K562 (cell line): ENCODE results near the gene ATL1. TPM values are rescaled to one million over a fixed set of nuclear protein-coding genes. Genes with fewer than 3 reads are reported as not detected.

Experiments
- ATAC-seq: fragments of 200-7000 bp; cut with Tn5 transposase; 3 replicates; pipeline ENCODE4 v1.9.1; 2020; ENCODE audit warnings: moderate library complexity
- BruUV-seq: library from RNA; stranded (reverse); fragments of 400-500 nt; replicated peaks from 2 replicates; lab custom pipeline; 2021; lab: Mats Ljungman, UMichigan
- CTCF ChIA-PET: fragments of 300-600 bp; formaldehyde crosslinking; extraction: SDS; loops from one replicate; lab custom pipeline; 2021; ENCODE audit warnings: low intra/inter-chr PET ratio; lab: Yijun Ruan, JAX
- POLR2A ChIA-PET: fragments of 300-600, 350-650 bp; sonication (Branson Sonifier 250); formaldehyde crosslinking; extraction: SDS; loops from one replicate; lab custom pipeline; 2021; ENCODE audit warnings: antibody characterized with exemption, inconsistent platforms; lab: Yijun Ruan, JAX
- DNase-seq, 4 experiments: peaks; one replicate each; pipeline versions ENCODE4 v3.0.0 to v3.0.0-alpha.2; 2011 to 2018; ENCODE audit warnings: low spot score in 3 of 4, mixed read lengths in 3 of 4; ENCODE audit errors: extremely low read depth in 1 of 4
- FAIRE-seq: peaks from 2 replicates; lab custom pipeline; 2011; peaks lifted over from hg19 to GRCh38; lab: Jason Lieb, UNC
- H2AFZ ChIP-seq: 2 replicates; pipeline ENCODE4 v1.6.0; 2011; ENCODE audit warnings: low read depth, low read length, control low read depth, inconsistent platforms
- H3K27ac ChIP-seq: fragments of 200-600 bp; 3 replicates; pipeline ENCODE4 v1.8.0; 2011; ENCODE audit warnings: low read depth, mild to moderate bottlenecking, control low read depth, inconsistent platforms, low read length, moderate library complexity, mixed read lengths; ENCODE audit errors: extremely low read depth
- H3K27me3 ChIP-seq, 2 experiments: fragments of 300-600 bp in 1 of 2; 2 replicates in 1 of 2; 3 replicates in 1 of 2; pipeline versions ENCODE4 v1.6.0 to v1.8.0; 2011; ENCODE audit warnings: inconsistent platforms in 2 of 2, low read length in 2 of 2, mild to moderate bottlenecking in 1 of 2, mixed read lengths in 1 of 2, moderate library complexity in 1 of 2; ENCODE audit not compliant: control insufficient read depth in 2 of 2, insufficient read depth in 2 of 2
- H3K36me3 ChIP-seq: fragments of 300-600 bp; 3 replicates; pipeline ENCODE4 v1.8.0; 2011; ENCODE audit warnings: mild to moderate bottlenecking, low read length, inconsistent platforms; ENCODE audit not compliant: control insufficient read depth, insufficient read depth
- H3K4me1 ChIP-seq, 2 experiments: fragments of 200-600 bp in 1 of 2; replicated peaks in 1 of 2; 2 replicates in 1 of 2; 3 replicates in 1 of 2; pipeline versions ENCODE4 v1.5.1 to v1.8.0; 2011; ENCODE audit warnings: inconsistent platforms in 2 of 2, low read length in 2 of 2, mild to moderate bottlenecking in 1 of 2, mixed read lengths in 1 of 2, moderate library complexity in 1 of 2; ENCODE audit not compliant: control insufficient read depth in 2 of 2, insufficient read depth in 2 of 2
- H3K4me2 ChIP-seq: 2 replicates; pipeline ENCODE4 v1.6.1; 2011; ENCODE audit warnings: low read length, control low read depth, inconsistent platforms, mixed read lengths; ENCODE audit not compliant: insufficient read depth
- H3K4me3 ChIP-seq: fragments of 200-600 bp; sonication (generic), shearing (Covaris generic); 2 replicates; pipeline ENCODE4 v1.5.1; 2016; ENCODE audit warnings: control low read depth, inconsistent platforms
- H3K79me2 ChIP-seq: fragments of 200-600 bp; 3 replicates; pipeline ENCODE4 v1.8.0; 2011; ENCODE audit warnings: low read length, inconsistent platforms; ENCODE audit not compliant: control insufficient read depth, insufficient read depth
- H3K9ac ChIP-seq, 2 experiments: 2 replicates each; pipeline versions ENCODE4 v1.6.0 to v1.6.1; 2011; ENCODE audit warnings: low read depth in 2 of 2, low read length in 2 of 2, control low read depth in 1 of 2, inconsistent platforms in 1 of 2, mild to moderate bottlenecking in 1 of 2, mixed read lengths in 1 of 2; ENCODE audit not compliant: insufficient read depth in 1 of 2
- H3K9me1 ChIP-seq: one replicate; pipeline ENCODE4 v1.6.0; 2011; ENCODE audit warnings: inconsistent platforms, mild to moderate bottlenecking, low read length, moderate library complexity; ENCODE audit not compliant: control insufficient read depth, insufficient read depth
- H3K9me3 ChIP-seq: replicated peaks from 2 replicates; pipeline ENCODE4 v1.5.1; 2011; ENCODE audit warnings: low read depth, low read length, inconsistent platforms; ENCODE audit not compliant: control insufficient read depth, insufficient read depth
- H4K20me1 ChIP-seq: replicated peaks from 2 replicates; pipeline ENCODE4 v1.6.1; 2011; ENCODE audit warnings: low read length, inconsistent platforms, mixed read lengths; ENCODE audit not compliant: control insufficient read depth, insufficient read depth
- CBFA2T2 ChIP-seq: fragments of 450-650 bp; conservative IDR thresholded peaks from 2 replicates; pipeline ENCODE4 v1.6.1; 2017; ENCODE audit warnings: mild to moderate bottlenecking
- CHAMP1 ChIP-seq: fragments of 450-650 bp; IDR thresholded peaks from 2 replicates; pipeline ENCODE4 v1.6.1; 2016; ENCODE audit warnings: mild to moderate bottlenecking
- ETS2 ChIP-seq: IDR thresholded peaks from 2 replicates; pipeline ENCODE4 v1.6.1; 2016; ENCODE audit warnings: borderline replicate concordance, missing genetic modification characterization, mild to moderate bottlenecking, moderate library complexity, missing compliant biosample characterization; ENCODE audit not compliant: poor library complexity, severe bottlenecking
- EZH2 ChIP-seq: IDR thresholded peaks from 2 replicates; pipeline ENCODE4 v1.6.1; 2012; ENCODE audit warnings: low read depth, mild to moderate bottlenecking, inconsistent platforms, low read length, borderline replicate concordance
- FOXA3 ChIP-seq, 2 experiments: fragments of 450-650 bp in 1 of 2; sonication (generic) in 1 of 2; formaldehyde crosslinking; IDR thresholded peaks in 1 of 2; conservative IDR thresholded peaks in 1 of 2; 2 replicates each; pipeline versions ENCODE4 v1.4.0 to v1.8.0; 2020 to 2022; ENCODE audit warnings: mild to moderate bottlenecking in 2 of 2, missing genetic modification reagents in 1 of 2
- GMEB1 ChIP-seq: fragments of 250-450 bp; sonication (Bioruptor Pico); IDR thresholded peaks from 2 replicates; pipeline ENCODE4 v1.4.0; 2020; ENCODE audit warnings: mild to moderate bottlenecking
- NONO ChIP-seq, 2 experiments: fragments of 200-400 bp in 1 of 2; fragments of 450-650 bp in 1 of 2; formaldehyde crosslinking in 1 of 2; IDR thresholded peaks; 2 replicates each; pipeline ENCODE4 v1.6.1; 2017; ENCODE audit warnings: low read depth in 2 of 2, mild to moderate bottlenecking in 2 of 2, moderate library complexity in 2 of 2, low read length in 1 of 2
- PTBP1 ChIP-seq: fragments of 200-400 bp; formaldehyde crosslinking; IDR thresholded peaks from 2 replicates; pipeline ENCODE4 v1.6.1; 2017; ENCODE audit warnings: low read depth, low read length
- PTRF ChIP-seq: fragments of 450-650 bp; IDR thresholded peaks from 2 replicates; pipeline ENCODE4 v1.6.1; 2016; ENCODE audit warnings: mild to moderate bottlenecking, missing genetic modification characterization, missing compliant biosample characterization
- SMARCA4 ChIP-seq: fragments of 450-650 bp; IDR thresholded peaks from 2 replicates; pipeline ENCODE4 v1.6.1; 2016
- TEAD4 ChIP-seq, 2 experiments: sonication (generic) in 1 of 2; formaldehyde crosslinking in 1 of 2; IDR thresholded peaks; 2 replicates each; pipeline versions ENCODE4 v1.6.1 to v1.8.0; 2012 to 2022; ENCODE audit warnings: borderline replicate concordance in 1 of 2, inconsistent platforms in 1 of 2, low read length in 1 of 2, mild to moderate bottlenecking in 1 of 2, missing genetic modification reagents in 1 of 2
- TRIM24 ChIP-seq, 2 experiments: fragments of 450-650 bp; IDR thresholded peaks; 2 replicates each; pipeline ENCODE4 v1.6.1; 2016
- ZNF165 ChIP-seq: fragments of 250-450 bp; sonication (Bioruptor Pico); IDR thresholded peaks from 2 replicates; pipeline ENCODE4 v1.4.0; 2020; ENCODE audit warnings: borderline replicate concordance
- ZNF212 ChIP-seq: fragments of 450-650 bp; formaldehyde crosslinking; IDR thresholded peaks from 2 replicates; pipeline ENCODE4 v1.4.0; 2020; ENCODE audit warnings: mild to moderate bottlenecking
- ZNF274 ChIP-seq: IDR thresholded peaks from 2 replicates; pipeline ENCODE4 v1.6.1; 2011; ENCODE audit warnings: low read depth, mild to moderate bottlenecking, low read length, moderate library complexity, borderline replicate concordance
- WGBS: fragments of 100-300 bp; shearing (Covaris generic); methylation state at CpG from one replicate; pipeline ENCODE4 v1.1.6; 2016; ENCODE audit warnings: low coverage, mixed read lengths; ENCODE audit not compliant: insufficient coverage; ENCODE audit errors: missing lambda C conversion rate; 5-methylcytosine and 5-hydroxymethylcytosine counted together
- in situ Hi-C: fragments of 300-500 bp; cut with MboI; formaldehyde crosslinking; loops from 4 replicates; pipeline ENCODE4 v1.15.0; 2018; ENCODE audit warnings: inconsistent platforms, mixed read lengths
- intact Hi-C: fragments of 100-400 bp; cut with micrococcal nuclease; formaldehyde crosslinking; loops from 2 replicates; pipeline ENCODE4 v1.14.2; 2022
- polyA plus RNA-seq, 8 experiments: library from polyadenylated mRNA; depleted of rRNA in 4 of 8; stranded (reverse) in 5 of 8; unstranded in 3 of 8; fragments of >200 nt; fragmentation: Nextera tagmentation in 2 of 8; fragmentation: Illumina TruSeq in 1 of 8; extraction: Ambion mirVana in 2 of 8; extraction: Trizol in 1 of 8; gene quantifications; 2 replicates each; pipeline versions ENCODE4 v1.2.1 to v1.2.3, GENCODE V29; 2011 to 2014; ENCODE audit warnings: inconsistent platforms in 1 of 8, missing spikeins in 1 of 8
- total RNA-seq, 7 experiments: library from RNA; depleted of rRNA in 6 of 7; stranded (reverse); fragments of >200 nt in 6 of 7; fragmentation: Illumina TruSeq in 2 of 7; extraction: Trizol in 2 of 7; gene quantifications; 2 replicates each; pipeline versions ENCODE4 v1.2.1 to v1.2.3, GENCODE V29; 2011 to 2021; ENCODE audit warnings: low replicate concordance in 1 of 7
- TF ChIP-seq, protein P1 (sequence below): IDR thresholded peaks from 3 replicates; pipeline ENCODE4 v1.6.1; 2011; ENCODE audit warnings: borderline replicate concordance, mild to moderate bottlenecking; ENCODE audit not compliant: insufficient read length, insufficient read depth

Gene ATL1
- total and polyA plus RNA-seq, 9 of the 15 experiments (the other 6 are each of a cell fraction or from before 2014, with no cell fraction given) = 0.04 to 0.16 (median 0.07) TPM; not detected in 4

DNA sequence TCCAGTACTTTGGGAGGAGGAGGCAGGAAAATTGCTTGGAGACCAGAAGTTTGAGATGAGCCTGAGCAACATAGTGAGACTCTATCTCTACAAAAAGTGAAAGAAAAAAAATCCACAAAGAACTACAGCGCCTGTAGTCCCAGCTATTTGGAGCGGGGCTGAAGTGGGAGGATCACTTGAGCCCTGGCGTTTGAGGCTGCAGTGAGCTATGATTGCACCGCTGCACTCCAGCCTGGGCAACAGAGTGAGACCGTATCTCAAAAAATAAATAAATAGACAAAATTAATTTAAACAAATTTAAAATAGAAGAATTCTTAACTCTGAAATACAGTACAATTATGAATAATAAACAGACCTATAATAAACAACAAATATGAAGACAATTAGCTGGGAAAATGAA lies 40.9 kb downstream of the ATL1 start (continued):
- TF ChIP-seq CHAMP1 (no peak), FOXA3 (CRISPR knock-in tag; conservative IDR thresholded peaks at IDR 0.05 in 1 of 2, IDR thresholded peaks at IDR 0.05 in 1 of 2) (no peak), CBFA2T2 (no peak), ZNF165 (CRISPR knock-in tag) (no peak), TRIM24 (IDR thresholded peaks at IDR 0.05) (no peak)
- TF ChIP-seq, protein P1, sequence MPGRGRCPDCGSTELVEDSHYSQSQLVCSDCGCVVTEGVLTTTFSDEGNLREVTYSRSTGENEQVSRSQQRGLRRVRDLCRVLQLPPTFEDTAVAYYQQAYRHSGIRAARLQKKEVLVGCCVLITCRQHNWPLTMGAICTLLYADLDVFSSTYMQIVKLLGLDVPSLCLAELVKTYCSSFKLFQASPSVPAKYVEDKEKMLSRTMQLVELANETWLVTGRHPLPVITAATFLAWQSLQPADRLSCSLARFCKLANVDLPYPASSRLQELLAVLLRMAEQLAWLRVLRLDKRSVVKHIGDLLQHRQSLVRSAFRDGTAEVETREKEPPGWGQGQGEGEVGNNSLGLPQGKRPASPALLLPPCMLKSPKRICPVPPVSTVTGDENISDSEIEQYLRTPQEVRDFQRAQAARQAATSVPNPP = no peak

DNA sequence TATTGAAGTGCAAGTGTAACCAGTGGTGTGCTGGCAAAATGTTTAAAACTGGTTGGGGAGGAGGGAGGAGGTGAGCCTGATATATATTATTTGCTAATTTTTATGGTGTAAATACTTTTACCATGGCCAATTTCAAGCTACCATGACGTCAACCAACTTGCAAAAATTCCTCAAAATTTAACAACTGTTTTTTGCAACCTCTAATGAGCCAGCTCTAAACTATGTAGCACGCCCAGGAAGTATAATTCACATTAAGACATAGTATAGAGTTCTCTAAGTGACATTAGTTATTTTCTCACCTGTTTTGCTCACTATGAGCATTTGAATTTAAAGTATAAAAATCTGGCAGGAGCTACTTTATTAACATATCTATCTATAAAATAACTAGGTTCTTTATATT lies 41.4 kb downstream of the ATL1 start:
- POLR2A ChIA-PET = interaction anchor here (0.6 to 0.9 kb wide), 2 partner anchors 8 to 65 kb away, joined by 3 read pairs; no protein-coding TSS in a partner anchor
- FAIRE-seq (no peak), ATAC-seq (no peak), DNase-seq (no peak)
- H3K9me3 ChIP-seq = no peaks in the 10 kb centered on the region
- CTCF ChIA-PET = no interaction called here
- no peaks in the 10 kb centered on the region for H4K20me1 ChIP-seq
- no peaks in the 10 kb centered on the region; a peak in 1 of 5 replicates for H3K27me3 ChIP-seq
- H3K4me1 ChIP-seq = no peaks in the 10 kb centered on the region; a peak in 1 of 5 replicates
- no peak overlapping the region for H3K9ac ChIP-seq
- H3K79me2 ChIP-seq = no peaks in the 10 kb centered on the region
- H3K4me2 ChIP-seq = no peak overlapping the region
- no peaks in the 10 kb centered on the region for H3K9me1 ChIP-seq
- H3K36me3 ChIP-seq = no peaks in the 10 kb centered on the region
- no peak overlapping the region for H3K27ac ChIP-seq
- intact Hi-C loops = loop anchor here (5.0 to 10.0 kb wide), 2 partner anchors 111 to 263 kb away; no protein-coding TSS in a partner anchor
- H2AFZ ChIP-seq = no peak overlapping the region
- in situ Hi-C loops = no loop called here
- no TSS peak for BruUV-seq
- no peak overlapping the region for H3K4me3 ChIP-seq
- WGBS = 24% methylated on average over 2 of the region's 2 CpGs
- TF ChIP-seq EZH2 (no peak), TEAD4 (IDR thresholded peaks at IDR 0.05; ENCODE audit: low read length) (no peak), TEAD4 (CRISPR knock-in tag; IDR thresholded peaks at IDR 0.05; ENCODE audit: borderline replicate concordance) (no peak), ETS2 (tag) (no peak), NONO (IDR thresholded peaks at IDR 0.05; ENCODE audit: low read depth in 2 of 2, low read length in 1 of 2) (no peak), PTRF (tag) (no peak), PTBP1 (no peak), CBFA2T2 (no peak), ZNF274 (no peak), SMARCA4 (no peak), GMEB1 (no peak), ZNF212 (CRISPR knock-in tag) (no peak)
